ENCODE measurements around the gene FFAR3.

The FFAR3 gene

DNA sequence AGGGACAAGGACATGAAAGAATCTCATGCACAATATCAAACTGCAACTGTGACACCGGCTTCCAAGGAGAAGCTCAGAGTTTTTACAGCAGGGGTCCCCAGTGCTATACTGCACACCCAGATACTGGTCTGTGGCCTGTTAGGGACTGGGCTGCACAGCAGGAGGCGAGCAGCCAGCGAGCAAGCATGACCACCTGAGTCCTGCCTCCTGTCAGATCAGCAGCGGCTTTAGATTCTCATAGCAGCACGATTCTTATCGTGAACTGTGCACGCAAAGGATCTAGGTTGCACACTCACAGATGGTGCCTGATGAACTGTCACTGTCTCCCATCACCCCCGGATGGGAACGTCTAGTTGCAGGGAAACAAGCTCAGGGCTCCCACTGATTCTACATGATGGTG, 42.4 kb upstream of the FFAR3 start:
- H3K36me3 ChIP-seq (ENCODE audit: control insufficient read depth, insufficient read depth, low read length), result no peaks in the 10 kb centered on the region
- H3K9me3 ChIP-seq (ENCODE audit: control insufficient read depth, insufficient read depth, low read length), result no peaks in the 10 kb centered on the region
- H3K27me3 ChIP-seq (ENCODE audit: control insufficient read depth, insufficient read depth, low read length), result no peaks in the 10 kb centered on the region
- no peak overlapping the region for H3K4me3 ChIP-seq (ENCODE audit: low read length)
- H3K27ac ChIP-seq (ENCODE audit: low read length), result no peak overlapping the region
- no peaks in the 10 kb centered on the region for H3K4me1 ChIP-seq (ENCODE audit: control insufficient read depth, insufficient read depth, low read length)
- no CpG with 5 or more reads among the region's 9 CpGs for WGBS (ENCODE audit: insufficient coverage, insufficient read length)
- DNase-seq (ENCODE audit: low read depth, low spot score), result no peak

DNA sequence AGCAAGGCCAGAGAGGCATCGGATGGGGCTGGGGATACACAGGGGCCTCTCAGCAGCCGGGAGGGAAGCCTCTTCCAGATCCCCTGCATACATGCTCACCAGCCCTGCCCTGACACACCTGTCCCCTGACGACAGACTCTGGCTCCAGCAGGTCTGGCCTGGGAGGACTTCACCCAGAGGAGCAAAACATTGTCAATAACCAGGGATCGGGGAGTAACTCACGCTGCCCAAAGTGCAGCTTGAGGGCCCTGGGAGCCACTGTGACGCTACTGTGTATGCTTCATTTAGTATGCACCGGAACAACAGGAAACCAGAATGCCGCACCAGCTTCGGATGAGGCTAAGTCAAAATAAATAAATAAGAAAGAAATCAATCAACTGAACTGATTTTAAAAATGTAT, 41.7 kb upstream of the FFAR3 start:
- Histone ChIP-seq H3K4me3 (ENCODE audit: low read length) (no peak overlapping the region), H3K27ac (ENCODE audit: low read length) (no peak overlapping the region)
- WGBS (ENCODE audit: insufficient coverage, insufficient read length), result no CpG with 5 or more reads among the region's 9 CpGs

DNA sequence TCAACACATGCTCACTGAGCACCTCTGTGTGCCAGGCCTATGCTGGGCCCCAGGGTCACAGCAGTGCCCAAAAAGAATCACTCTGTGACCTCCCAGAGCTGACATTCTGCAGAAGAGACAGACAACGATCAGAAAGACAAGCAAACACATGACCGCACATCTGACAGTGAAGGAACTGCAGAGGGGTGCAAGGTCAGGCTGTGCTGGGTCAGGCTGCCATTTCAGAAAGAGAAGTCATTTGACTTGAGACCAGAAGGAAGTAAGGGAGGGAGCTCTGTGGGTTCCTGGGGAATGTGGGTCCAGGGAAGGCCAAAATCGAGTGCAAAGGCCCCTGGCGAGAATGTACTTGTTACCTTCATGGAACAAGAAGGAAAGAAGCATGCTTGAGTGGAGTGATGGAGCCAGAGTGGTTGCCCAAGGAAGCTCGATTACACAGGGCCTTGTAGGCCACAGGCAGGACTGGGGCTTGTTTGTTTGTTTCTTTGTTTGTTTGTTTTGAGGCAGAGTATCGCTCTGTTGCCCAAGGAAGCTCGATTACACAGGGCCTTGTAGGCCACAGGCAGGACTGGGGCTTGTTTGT, 40.7 kb upstream of the FFAR3 start:
- no peaks in the 10 kb centered on the region for H3K36me3 ChIP-seq (ENCODE audit: control insufficient read depth, insufficient read depth, low read length)
- H3K27me3 ChIP-seq (ENCODE audit: control insufficient read depth, insufficient read depth, low read length), result no peaks in the 10 kb centered on the region
- no peak for DNase-seq (ENCODE audit: low read depth, low spot score)
- no CpG with 5 or more reads among the region's 7 CpGs for WGBS (ENCODE audit: insufficient coverage, insufficient read length)
- no peak overlapping the region for H3K4me3 ChIP-seq (ENCODE audit: low read length)
- no peaks in the 10 kb centered on the region for H3K9me3 ChIP-seq (ENCODE audit: control insufficient read depth, insufficient read depth, low read length)
- H3K4me1 ChIP-seq (ENCODE audit: control insufficient read depth, insufficient read depth, low read length), result no peaks in the 10 kb centered on the region
- H3K27ac ChIP-seq (ENCODE audit: low read length), result no peak overlapping the region

More for the DNA sequence above, 41.7 kb upstream of the FFAR3 start:
- no peaks in the 10 kb centered on the region for H3K36me3 ChIP-seq (ENCODE audit: control insufficient read depth, insufficient read depth, low read length)
- H3K9me3 ChIP-seq (ENCODE audit: control insufficient read depth, insufficient read depth, low read length), result no peaks in the 10 kb centered on the region
- no peaks in the 10 kb centered on the region for H3K27me3 ChIP-seq (ENCODE audit: control insufficient read depth, insufficient read depth, low read length)
- H3K4me1 ChIP-seq (ENCODE audit: control insufficient read depth, insufficient read depth, low read length), result no peaks in the 10 kb centered on the region
- no peak for DNase-seq (ENCODE audit: low read depth, low spot score)

DNA sequence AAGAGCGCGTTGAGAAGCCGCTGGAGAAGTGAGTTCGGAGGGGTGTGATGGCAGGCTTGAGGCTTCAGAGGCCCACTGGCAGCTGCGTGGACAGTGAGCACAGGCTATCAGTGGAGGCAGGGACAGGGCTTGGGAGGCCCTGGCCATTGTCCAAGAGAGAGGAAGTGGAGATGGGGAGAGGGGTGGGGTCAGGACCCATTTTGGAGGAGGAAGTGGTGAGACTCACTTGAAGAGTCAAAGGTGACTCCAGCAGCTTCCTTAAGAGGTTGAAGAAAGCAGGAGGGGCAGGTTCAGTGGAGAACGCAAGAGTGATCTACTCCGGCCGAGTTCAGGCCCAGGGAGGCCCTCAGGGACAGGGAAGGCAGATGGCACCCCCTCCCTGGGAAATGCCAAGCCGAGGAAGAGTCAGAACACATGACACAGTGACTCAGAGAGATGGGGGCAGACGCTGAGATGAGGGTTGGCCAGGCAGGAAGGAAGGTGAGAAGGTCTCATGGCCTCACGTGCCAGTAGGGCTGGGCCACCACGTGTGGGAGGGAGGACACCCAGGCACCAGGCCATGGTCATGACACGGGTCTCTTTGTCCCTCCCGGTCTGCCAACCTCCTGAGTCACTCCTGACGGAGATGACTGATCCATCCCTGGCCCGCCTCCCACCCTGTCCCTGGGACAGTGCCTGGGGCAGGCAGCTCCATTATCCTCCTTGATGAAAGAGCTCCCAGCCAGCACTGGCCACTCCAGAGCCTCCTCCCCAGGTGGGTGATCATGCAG, 39.4 kb upstream of the FFAR3 start:
- no peak overlapping the region for H3K27ac ChIP-seq (ENCODE audit: low read length)

DNA sequence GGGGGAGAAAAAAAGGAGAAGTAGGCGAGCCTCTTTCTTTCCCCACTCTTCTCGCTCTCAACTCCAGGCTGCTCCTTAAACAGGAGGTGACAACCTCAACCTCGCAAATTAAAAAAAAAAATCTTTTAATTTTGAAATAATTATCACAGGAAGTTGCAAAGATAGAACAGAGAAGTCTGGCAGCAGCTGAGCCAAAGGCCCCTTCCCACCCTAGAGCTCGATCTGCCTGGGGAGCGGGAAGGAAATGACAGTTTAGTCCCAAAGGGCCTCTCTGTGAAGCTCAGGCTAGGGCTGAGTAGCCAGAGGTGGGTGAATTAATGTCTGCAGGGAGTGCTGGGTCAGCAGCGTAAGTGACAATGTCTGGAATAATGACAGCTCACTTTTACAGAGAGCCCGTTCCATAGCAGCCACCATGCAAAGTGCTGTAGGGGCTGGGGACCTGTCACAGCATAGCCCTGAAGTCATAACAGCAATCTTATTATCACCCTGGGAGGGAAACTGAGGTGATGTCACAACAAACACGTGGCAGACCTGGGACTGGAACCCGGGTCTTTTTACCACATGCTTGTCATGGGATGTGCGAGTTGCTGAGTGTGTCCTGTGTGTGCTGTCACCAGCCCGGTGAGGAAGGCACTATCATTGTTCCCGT, 38.1 kb upstream of the FFAR3 start:
- no peak overlapping the region for H3K4me3 ChIP-seq (ENCODE audit: low read length)
- no peaks in the 10 kb centered on the region for H3K36me3 ChIP-seq (ENCODE audit: control insufficient read depth, insufficient read depth, low read length)
- no peak overlapping the region for H3K27ac ChIP-seq (ENCODE audit: low read length)
- H3K27me3 ChIP-seq (ENCODE audit: control insufficient read depth, insufficient read depth, low read length), result no peaks in the 10 kb centered on the region
- DNase-seq (ENCODE audit: low read depth, low spot score), result no peak
- H3K4me1 ChIP-seq (ENCODE audit: control insufficient read depth, insufficient read depth, low read length), result no peaks in the 10 kb centered on the region
- H3K9me3 ChIP-seq (ENCODE audit: control insufficient read depth, insufficient read depth, low read length), result no peaks in the 10 kb centered on the region
- WGBS (ENCODE audit: insufficient coverage, insufficient read length), result no CpG with 5 or more reads among the region's 12 CpGs

More for the DNA sequence above, 39.4 kb upstream of the FFAR3 start:
- H3K27me3 ChIP-seq (ENCODE audit: control insufficient read depth, insufficient read depth, low read length), result no peaks in the 10 kb centered on the region
- no peak overlapping the region for H3K4me3 ChIP-seq (ENCODE audit: low read length)
- H3K9me3 ChIP-seq (ENCODE audit: control insufficient read depth, insufficient read depth, low read length), result no peaks in the 10 kb centered on the region
- WGBS (ENCODE audit: insufficient coverage, insufficient read length), result no CpG with 5 or more reads among the region's 16 CpGs
- DNase-seq (ENCODE audit: low read depth, low spot score), result no peak
- H3K36me3 ChIP-seq (ENCODE audit: control insufficient read depth, insufficient read depth, low read length), result no peaks in the 10 kb centered on the region
- H3K4me1 ChIP-seq (ENCODE audit: control insufficient read depth, insufficient read depth, low read length), result no peaks in the 10 kb centered on the region

DNA sequence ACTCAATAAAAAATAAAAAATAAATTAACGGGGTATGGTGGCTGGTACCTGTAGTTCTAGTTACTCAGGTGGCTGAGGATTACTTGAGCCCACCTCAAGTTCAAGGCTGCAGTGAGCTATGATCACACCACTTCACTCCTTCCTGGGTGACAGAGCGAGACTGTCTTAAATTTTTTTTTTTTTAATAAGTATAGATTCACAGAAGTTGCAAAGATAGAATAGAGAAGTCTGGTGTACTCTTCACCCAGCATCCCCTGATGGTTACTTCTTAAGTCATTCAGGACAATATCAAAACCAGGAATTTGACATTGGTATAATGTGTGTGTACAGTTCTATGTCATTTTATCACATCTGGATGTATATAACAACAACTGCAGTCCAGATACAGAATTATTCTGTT, 37.0 kb upstream of the FFAR3 start:
- no CpG with 5 or more reads among the region's 2 CpGs for WGBS (ENCODE audit: insufficient coverage, insufficient read length)
- DNase-seq (ENCODE audit: low read depth, low spot score), result no peak
- H3K4me1 ChIP-seq (ENCODE audit: control insufficient read depth, insufficient read depth, low read length), result no peaks in the 10 kb centered on the region

DNA sequence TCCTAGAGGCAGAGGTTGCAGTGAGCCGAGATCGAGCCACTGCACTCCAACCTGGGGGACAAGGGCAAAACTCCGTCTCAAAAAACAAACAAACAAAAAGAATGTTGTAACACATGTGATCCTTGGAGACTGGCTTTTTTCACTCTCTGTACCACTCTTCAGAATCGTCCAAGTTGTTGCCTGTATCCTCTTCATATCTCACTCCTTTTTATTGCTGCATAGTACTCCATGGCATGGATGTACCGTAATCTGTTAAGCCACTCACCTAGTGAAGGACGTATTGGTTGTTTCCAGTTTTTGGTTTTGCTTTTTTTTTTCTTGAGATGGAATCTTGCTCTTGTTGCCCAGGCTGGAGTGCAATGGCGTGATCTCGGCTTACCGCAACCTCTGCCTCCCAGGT, 36.2 kb upstream of the FFAR3 start:
- Histone ChIP-seq H3K4me1 (ENCODE audit: control insufficient read depth, insufficient read depth, low read length) (no peaks in the 10 kb centered on the region), H3K9me3 (ENCODE audit: control insufficient read depth, insufficient read depth, low read length) (no peaks in the 10 kb centered on the region), H3K36me3 (ENCODE audit: control insufficient read depth, insufficient read depth, low read length) (no peaks in the 10 kb centered on the region), H3K27me3 (ENCODE audit: control insufficient read depth, insufficient read depth, low read length) (no peaks in the 10 kb centered on the region), H3K27ac (ENCODE audit: low read length) (no peak overlapping the region), H3K4me3 (ENCODE audit: low read length) (no peak overlapping the region)
- no CpG with 5 or more reads among the region's 9 CpGs for WGBS (ENCODE audit: insufficient coverage, insufficient read length)
- no peak for DNase-seq (ENCODE audit: low read depth, low spot score)

More for the DNA sequence above, 37.0 kb upstream of the FFAR3 start:
- Histone ChIP-seq H3K36me3 (ENCODE audit: control insufficient read depth, insufficient read depth, low read length) (no peaks in the 10 kb centered on the region), H3K27ac (ENCODE audit: low read length) (no peak overlapping the region), H3K27me3 (ENCODE audit: control insufficient read depth, insufficient read depth, low read length) (no peaks in the 10 kb centered on the region), H3K4me3 (ENCODE audit: low read length) (no peak overlapping the region), H3K9me3 (ENCODE audit: control insufficient read depth, insufficient read depth, low read length) (no peaks in the 10 kb centered on the region)

DNA sequence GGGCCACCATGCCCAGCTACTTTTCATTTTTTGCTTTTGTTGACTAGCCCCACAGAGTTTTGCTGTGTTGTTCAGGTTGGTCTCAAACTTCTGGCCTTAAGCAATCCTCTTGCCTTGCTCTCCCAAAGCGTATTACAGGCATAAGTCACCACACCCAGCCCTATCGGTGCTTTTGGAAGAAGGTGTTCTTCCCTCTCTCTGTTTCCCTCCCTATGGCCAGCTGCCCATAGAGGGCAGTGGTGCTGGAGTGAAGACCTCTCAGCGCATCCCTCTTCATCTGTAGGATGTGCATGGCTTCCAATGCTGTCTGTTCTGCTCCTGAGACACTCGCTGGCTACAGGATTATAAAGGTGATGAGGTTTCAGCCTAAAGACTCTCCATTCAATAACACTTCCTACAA, 30.6 kb upstream of the FFAR3 start:
- Histone ChIP-seq H3K27me3 (ENCODE audit: control insufficient read depth, insufficient read depth, low read length) (no peaks in the 10 kb centered on the region), H3K27ac (ENCODE audit: low read length) (no peak overlapping the region), H3K9me3 (ENCODE audit: control insufficient read depth, insufficient read depth, low read length) (no peaks in the 10 kb centered on the region), H3K4me3 (ENCODE audit: low read length) (no peak overlapping the region), H3K36me3 (ENCODE audit: control insufficient read depth, insufficient read depth, low read length) (no peaks in the 10 kb centered on the region), H3K4me1 (ENCODE audit: control insufficient read depth, insufficient read depth, low read length) (peaks cover 1% of the 10 kb centered on the region; the same call in 1 of the 2 replicates)
- DNase-seq (ENCODE audit: low read depth, low spot score), result no peak
- no CpG with 5 or more reads among the region's 4 CpGs for WGBS (ENCODE audit: insufficient coverage, insufficient read length)

DNA sequence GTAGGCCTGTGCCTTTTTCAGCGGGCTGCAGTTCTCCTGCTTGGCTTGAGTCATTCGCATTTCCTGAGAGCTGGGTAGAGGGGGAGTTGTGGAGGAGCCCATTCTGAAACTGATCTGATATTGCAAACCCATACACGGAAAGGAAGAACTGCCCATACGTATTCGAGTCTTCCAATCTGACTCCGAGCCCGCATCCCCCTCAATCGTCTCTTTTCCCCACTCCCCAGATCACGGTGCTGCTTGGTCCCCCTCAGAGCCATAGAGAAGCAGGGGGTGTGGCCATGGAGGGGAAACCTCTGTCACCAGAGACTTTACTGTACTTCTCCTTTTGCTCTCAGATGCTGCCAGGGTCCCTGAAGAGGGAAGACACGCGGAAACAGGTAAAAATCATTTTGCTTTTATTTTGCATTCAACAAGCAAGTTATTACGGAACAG, 29.4 kb upstream of the FFAR3 start, which contains the start of gene CD22:
Gene CD22 (plus strand): TSS at position 337 of the 435 bp plus-strand sequence. CDS start 2,854 bp downstream, outside the sequence.
- no peaks in the 10 kb centered on the region for H3K27me3 ChIP-seq (ENCODE audit: control insufficient read depth, insufficient read depth, low read length)
- no peaks in the 10 kb centered on the region for H3K9me3 ChIP-seq (ENCODE audit: control insufficient read depth, insufficient read depth, low read length)
- DNase-seq (ENCODE audit: low read depth, low spot score), result no peak
- no peaks in the 10 kb centered on the region for H3K36me3 ChIP-seq (ENCODE audit: control insufficient read depth, insufficient read depth, low read length)
- H3K4me3 ChIP-seq (ENCODE audit: low read length), result no peak within 1 kb of the TSS
- H3K27ac ChIP-seq (ENCODE audit: low read length), result no peak within 1 kb of the TSS
- no CpG with 5 or more reads among the region's 12 CpGs for WGBS (ENCODE audit: insufficient coverage, insufficient read length)
- H3K4me1 ChIP-seq (ENCODE audit: control insufficient read depth, insufficient read depth, low read length), result peaks cover 1% of the 10 kb centered on the region; the same call in 1 of the 2 replicates

DNA sequence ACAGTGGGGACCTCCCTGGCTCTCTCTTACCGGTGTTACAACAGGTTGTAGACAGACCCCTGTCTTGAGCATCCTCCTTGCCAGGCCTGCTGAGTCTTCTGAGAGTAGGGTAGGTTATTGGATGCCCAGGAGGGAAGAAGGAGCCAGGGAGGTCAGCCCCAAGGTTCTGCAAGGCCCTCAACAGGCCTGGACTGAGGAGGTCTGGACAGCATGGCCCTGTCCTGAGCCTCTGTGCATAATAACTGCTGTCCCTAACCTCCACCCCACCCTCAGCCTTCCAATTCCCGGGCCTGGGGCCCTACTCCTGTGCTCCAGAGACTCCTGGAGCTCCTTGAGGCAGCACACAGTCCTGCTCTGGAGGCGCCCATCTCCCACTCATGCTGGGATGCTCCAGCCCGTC, 28.9 kb upstream of the FFAR3 start:
- H3K9me3 ChIP-seq (ENCODE audit: control insufficient read depth, insufficient read depth, low read length), result no peaks in the 10 kb centered on the region
- WGBS (ENCODE audit: insufficient coverage, insufficient read length), result no CpG with 5 or more reads among the region's 4 CpGs
- no peaks in the 10 kb centered on the region for H3K36me3 ChIP-seq (ENCODE audit: control insufficient read depth, insufficient read depth, low read length)
- no peaks in the 10 kb centered on the region for H3K27me3 ChIP-seq (ENCODE audit: control insufficient read depth, insufficient read depth, low read length)
- H3K4me3 ChIP-seq (ENCODE audit: low read length), result no peak overlapping the region
- no peak for DNase-seq (ENCODE audit: low read depth, low spot score)
- peaks cover 1% of the 10 kb centered on the region; the same call in 1 of the 2 replicates for H3K4me1 ChIP-seq (ENCODE audit: control insufficient read depth, insufficient read depth, low read length)
- H3K27ac ChIP-seq (ENCODE audit: low read length), result no peak overlapping the region
